ENCODE data around the gene ORC1.

ORC1 gene

DNA sequence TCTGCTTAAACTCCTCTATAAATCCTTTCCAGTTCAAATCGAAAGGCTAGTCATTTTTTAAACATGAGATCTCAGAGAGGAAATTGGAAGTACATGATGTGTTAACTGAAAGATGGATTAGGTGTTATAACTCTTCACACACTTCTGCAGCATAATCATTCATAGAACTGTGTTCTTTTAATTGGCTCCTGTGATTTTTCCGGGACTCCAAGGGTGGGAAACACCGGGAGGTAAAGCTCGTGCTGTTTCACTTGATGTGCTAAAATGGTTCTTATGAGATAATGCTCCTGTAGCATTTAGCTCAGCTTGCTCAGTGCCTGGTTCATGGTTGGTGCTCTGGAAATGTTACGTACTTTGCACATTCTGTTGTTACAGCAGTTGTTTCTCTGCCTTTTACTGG is 78.4 kb downstream of the ORC1 start:
- H3K4me1 ChIP-seq (ENCODE audit: insufficient read depth, poor library complexity, severe bottlenecking) = no peaks in the 10 kb centered on the region
- no peak overlapping the region for H3K4me3 ChIP-seq (ENCODE audit: severe bottlenecking)
- H3K9me3 ChIP-seq (ENCODE audit: severe bottlenecking) = no peaks in the 10 kb centered on the region
- no peaks in the 10 kb centered on the region for H3K36me3 ChIP-seq (ENCODE audit: low read depth)
- DNase-seq (ENCODE audit: low spot score) = no peak
- ATAC-seq (ENCODE audit: low read depth) = no peak
- no peaks in the 10 kb centered on the region for H3K27me3 ChIP-seq (ENCODE audit: insufficient read depth, poor library complexity, severe bottlenecking)
- no peak overlapping the region for H3K27ac ChIP-seq (ENCODE audit: poor library complexity, severe bottlenecking)
- TF ChIP-seq, protein P1, sequence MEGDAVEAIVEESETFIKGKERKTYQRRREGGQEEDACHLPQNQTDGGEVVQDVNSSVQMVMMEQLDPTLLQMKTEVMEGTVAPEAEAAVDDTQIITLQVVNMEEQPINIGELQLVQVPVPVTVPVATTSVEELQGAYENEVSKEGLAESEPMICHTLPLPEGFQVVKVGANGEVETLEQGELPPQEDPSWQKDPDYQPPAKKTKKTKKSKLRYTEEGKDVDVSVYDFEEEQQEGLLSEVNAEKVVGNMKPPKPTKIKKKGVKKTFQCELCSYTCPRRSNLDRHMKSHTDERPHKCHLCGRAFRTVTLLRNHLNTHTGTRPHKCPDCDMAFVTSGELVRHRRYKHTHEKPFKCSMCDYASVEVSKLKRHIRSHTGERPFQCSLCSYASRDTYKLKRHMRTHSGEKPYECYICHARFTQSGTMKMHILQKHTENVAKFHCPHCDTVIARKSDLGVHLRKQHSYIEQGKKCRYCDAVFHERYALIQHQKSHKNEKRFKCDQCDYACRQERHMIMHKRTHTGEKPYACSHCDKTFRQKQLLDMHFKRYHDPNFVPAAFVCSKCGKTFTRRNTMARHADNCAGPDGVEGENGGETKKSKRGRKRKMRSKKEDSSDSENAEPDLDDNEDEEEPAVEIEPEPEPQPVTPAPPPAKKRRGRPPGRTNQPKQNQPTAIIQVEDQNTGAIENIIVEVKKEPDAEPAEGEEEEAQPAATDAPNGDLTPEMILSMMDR (IDR thresholded peaks at IDR 0.05; ENCODE audit: poor library complexity, severe bottlenecking) = no peak

GRCh38 chr1:52323731-52324130 is 80.5 kb downstream of the ORC1 start:
- Histone ChIP-seq H3K4me3 (ENCODE audit: severe bottlenecking) (no peak overlapping the region), H3K27me3 (ENCODE audit: insufficient read depth, poor library complexity, severe bottlenecking) (no peaks in the 10 kb centered on the region)
- no peak for DNase-seq (ENCODE audit: low spot score)

More at GRCh38 chr1:52323731-52324130, 80.5 kb downstream of the ORC1 start:
- Histone ChIP-seq H3K9me3 (ENCODE audit: severe bottlenecking) (no peaks in the 10 kb centered on the region), H3K27ac (ENCODE audit: poor library complexity, severe bottlenecking) (no peak overlapping the region), H3K36me3 (ENCODE audit: low read depth) (no peaks in the 10 kb centered on the region), H3K4me1 (ENCODE audit: insufficient read depth, poor library complexity, severe bottlenecking) (no peaks in the 10 kb centered on the region)
- TF ChIP-seq, protein P1 (IDR thresholded peaks at IDR 0.05; ENCODE audit: poor library complexity, severe bottlenecking) = no peak
- ATAC-seq (ENCODE audit: low read depth) = no peak
